Measurements from ENCODE around the gene ST6GALNAC3. TPM values are rescaled to one million over a fixed set of nuclear protein-coding genes. Genes with fewer than 3 reads are reported as not detected.

The ST6GALNAC3 gene
- polyA plus RNA-seq, 4 donors, result under 0.01 to 21.7 (median 2.6) TPM

GRCh38 chr1:76288758-76289483, 214.4 kb downstream of the ST6GALNAC3 start:
- H3K27ac ChIP-seq (ENCODE audit: low read depth in 1 of 3, low read length in 2 of 3), result no peak overlapping the region
- no peaks in the 10 kb centered on the region for H3K4me1 ChIP-seq (ENCODE audit: control insufficient read depth in 3 of 3, insufficient read depth in 2 of 3, low read depth in 1 of 3, low read length in 2 of 3)
- no peak for DNase-seq
- 67 to 84% (median 84%) methylated on average over 5 of the region's 5 CpGs for WGBS, 3 donors
- FAIRE-seq, result no peak
- H3K4me3 ChIP-seq (ENCODE audit: low read depth in 1 of 3, low read length in 3 of 3), result no peak overlapping the region
- no peaks in the 10 kb centered on the region for H3K36me3 ChIP-seq (ENCODE audit: control insufficient read depth in 3 of 3, insufficient read depth in 2 of 3, low read depth in 1 of 3, low read length in 3 of 3)
- no peaks in the 10 kb centered on the region for H3K9me3 ChIP-seq (ENCODE audit: control insufficient read depth in 2 of 2, insufficient read depth in 1 of 2, low read depth in 1 of 2, low read length in 1 of 2)
- H3K27me3 ChIP-seq (ENCODE audit: control insufficient read depth in 3 of 3, insufficient read depth in 3 of 3, low read length in 3 of 3), result no peaks in the 10 kb centered on the region

DNA sequence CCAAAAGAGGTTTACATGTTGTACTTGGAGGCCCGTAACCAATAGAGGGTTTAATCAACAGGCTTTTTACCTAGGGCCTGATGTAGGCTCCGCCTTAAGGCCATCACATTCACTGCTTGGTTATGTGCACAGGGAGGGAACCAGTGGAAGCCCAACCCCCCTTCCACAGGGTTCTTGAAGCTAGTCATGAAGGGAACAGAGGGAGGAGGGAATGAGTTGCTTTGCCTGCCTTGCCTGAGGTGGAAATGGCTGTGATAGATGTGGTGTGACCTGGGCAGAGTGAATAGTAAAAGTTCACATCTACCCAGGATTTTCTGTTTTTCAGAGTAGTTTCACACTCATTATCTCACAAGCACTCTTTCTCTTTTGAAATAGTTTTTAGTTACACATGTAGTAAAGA, 215.1 kb downstream of the ST6GALNAC3 start:
- no peak for FAIRE-seq
- H3K27me3 ChIP-seq (ENCODE audit: control insufficient read depth in 3 of 3, insufficient read depth in 3 of 3, low read length in 3 of 3), result no peaks in the 10 kb centered on the region
- no peak overlapping the region for H3K4me3 ChIP-seq (ENCODE audit: low read depth in 1 of 3, low read length in 3 of 3)
- no peaks in the 10 kb centered on the region for H3K4me1 ChIP-seq (ENCODE audit: control insufficient read depth in 3 of 3, insufficient read depth in 2 of 3, low read depth in 1 of 3, low read length in 2 of 3)
- H3K27ac ChIP-seq (ENCODE audit: low read depth in 1 of 3, low read length in 2 of 3), result no peak overlapping the region
- no peak for DNase-seq
- H3K36me3 ChIP-seq (ENCODE audit: control insufficient read depth in 3 of 3, insufficient read depth in 2 of 3, low read depth in 1 of 3, low read length in 3 of 3), result no peaks in the 10 kb centered on the region
- WGBS, 3 donors, result 81 to 90% (median 87%) methylated on average over 2 of the region's 2 CpGs
- no peaks in the 10 kb centered on the region for H3K9me3 ChIP-seq (ENCODE audit: control insufficient read depth in 2 of 2, insufficient read depth in 1 of 2, low read depth in 1 of 2, low read length in 1 of 2)

DNA sequence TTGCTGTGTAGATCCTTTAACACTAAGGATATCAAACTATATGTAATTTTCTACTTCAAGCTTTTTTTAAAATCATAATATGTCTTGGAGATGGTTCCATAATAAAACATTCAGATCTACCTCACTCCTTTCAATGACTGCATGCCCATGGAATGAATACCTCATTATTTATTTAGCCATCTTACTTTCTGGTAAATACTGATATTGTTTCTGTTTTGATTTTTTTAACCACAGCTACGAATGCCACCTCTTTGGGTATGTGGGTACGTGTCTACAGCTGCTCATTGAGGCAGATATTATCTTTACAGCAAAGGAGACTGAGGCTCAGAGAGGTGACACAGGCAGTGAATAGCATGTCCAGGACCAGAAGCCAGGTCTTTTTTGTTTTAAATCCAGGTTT, 215.7 kb downstream of the ST6GALNAC3 start:
- no peak for FAIRE-seq
- DNase-seq, result no peak
- no peaks in the 10 kb centered on the region for H3K4me1 ChIP-seq (ENCODE audit: control insufficient read depth in 3 of 3, insufficient read depth in 2 of 3, low read depth in 1 of 3, low read length in 2 of 3)
- H3K4me3 ChIP-seq (ENCODE audit: low read depth in 1 of 3, low read length in 3 of 3), result no peak overlapping the region
- WGBS, 3 donors, result 65 to 84% (median 71%) methylated on average over 2 of the region's 2 CpGs
- H3K27me3 ChIP-seq (ENCODE audit: control insufficient read depth in 3 of 3, insufficient read depth in 3 of 3, low read length in 3 of 3), result no peaks in the 10 kb centered on the region
- no peak overlapping the region for H3K27ac ChIP-seq (ENCODE audit: low read depth in 1 of 3, low read length in 2 of 3)
- H3K36me3 ChIP-seq (ENCODE audit: control insufficient read depth in 3 of 3, insufficient read depth in 2 of 3, low read depth in 1 of 3, low read length in 3 of 3), result no peaks in the 10 kb centered on the region
- no peaks in the 10 kb centered on the region for H3K9me3 ChIP-seq (ENCODE audit: control insufficient read depth in 2 of 2, insufficient read depth in 1 of 2, low read depth in 1 of 2, low read length in 1 of 2)

DNA sequence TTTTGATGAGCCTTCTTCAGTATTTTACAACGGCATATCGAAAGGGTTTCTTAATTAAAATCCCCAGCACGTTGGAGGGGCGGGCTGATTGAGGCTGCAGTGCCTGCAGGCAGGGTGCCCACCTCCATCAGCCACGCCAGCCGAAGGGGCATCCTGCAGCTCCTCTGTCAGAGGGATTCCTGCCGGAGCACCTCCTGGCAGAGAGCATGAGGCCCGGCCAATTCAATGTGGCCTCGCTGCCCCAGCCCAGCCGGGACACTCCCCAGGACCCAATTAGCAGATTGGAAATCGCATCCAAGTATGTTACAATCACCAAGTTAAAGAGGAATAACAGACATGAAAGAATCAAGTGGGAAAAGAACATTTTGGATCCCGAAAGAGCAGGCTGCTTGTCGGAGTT, 216.6 kb downstream of the ST6GALNAC3 start:
- Histone ChIP-seq H3K27me3 (ENCODE audit: control insufficient read depth in 3 of 3, insufficient read depth in 3 of 3, low read length in 3 of 3) (no peaks in the 10 kb centered on the region), H3K9me3 (ENCODE audit: control insufficient read depth in 2 of 2, insufficient read depth in 1 of 2, low read depth in 1 of 2, low read length in 1 of 2) (no peaks in the 10 kb centered on the region), H3K4me1 (ENCODE audit: control insufficient read depth in 3 of 3, insufficient read depth in 2 of 3, low read depth in 1 of 3, low read length in 2 of 3) (no peaks in the 10 kb centered on the region), H3K36me3 (ENCODE audit: control insufficient read depth in 3 of 3, insufficient read depth in 2 of 3, low read depth in 1 of 3, low read length in 3 of 3) (no peaks in the 10 kb centered on the region), H3K27ac (ENCODE audit: low read depth in 1 of 3, low read length in 2 of 3) (no peak overlapping the region), H3K4me3 (ENCODE audit: low read depth in 1 of 3, low read length in 3 of 3) (no peak overlapping the region)
- FAIRE-seq (no peak), DNase-seq (no peak)
- WGBS, 3 donors, result 84 to 90% (median 86%) methylated on average over 13 of the region's 13 CpGs

- H3K4me3 ChIP-seq (ENCODE audit: low read depth in 1 of 3, low read length in 3 of 3), result no peak overlapping the region
- H3K9me3 ChIP-seq (ENCODE audit: control insufficient read depth in 2 of 2, insufficient read depth in 1 of 2, low read depth in 1 of 2, low read length in 1 of 2), result no peaks in the 10 kb centered on the region
- DNase-seq, result no peak
- no peaks in the 10 kb centered on the region for H3K4me1 ChIP-seq (ENCODE audit: control insufficient read depth in 3 of 3, insufficient read depth in 2 of 3, low read depth in 1 of 3, low read length in 2 of 3)
- WGBS, 3 donors, result 61 to 76% (median 75%) methylated on average over 1 of the region's 1 CpG
- no peak for FAIRE-seq
- no peaks in the 10 kb centered on the region for H3K27me3 ChIP-seq (ENCODE audit: control insufficient read depth in 3 of 3, insufficient read depth in 3 of 3, low read length in 3 of 3)
- no peaks in the 10 kb centered on the region for H3K36me3 ChIP-seq (ENCODE audit: control insufficient read depth in 3 of 3, insufficient read depth in 2 of 3, low read depth in 1 of 3, low read length in 3 of 3)
- no peak overlapping the region for H3K27ac ChIP-seq (ENCODE audit: low read depth in 1 of 3, low read length in 2 of 3)
These were observed 217.2 kb downstream of the ST6GALNAC3 start for GRCh38 chr1:76291737-76292136.

DNA sequence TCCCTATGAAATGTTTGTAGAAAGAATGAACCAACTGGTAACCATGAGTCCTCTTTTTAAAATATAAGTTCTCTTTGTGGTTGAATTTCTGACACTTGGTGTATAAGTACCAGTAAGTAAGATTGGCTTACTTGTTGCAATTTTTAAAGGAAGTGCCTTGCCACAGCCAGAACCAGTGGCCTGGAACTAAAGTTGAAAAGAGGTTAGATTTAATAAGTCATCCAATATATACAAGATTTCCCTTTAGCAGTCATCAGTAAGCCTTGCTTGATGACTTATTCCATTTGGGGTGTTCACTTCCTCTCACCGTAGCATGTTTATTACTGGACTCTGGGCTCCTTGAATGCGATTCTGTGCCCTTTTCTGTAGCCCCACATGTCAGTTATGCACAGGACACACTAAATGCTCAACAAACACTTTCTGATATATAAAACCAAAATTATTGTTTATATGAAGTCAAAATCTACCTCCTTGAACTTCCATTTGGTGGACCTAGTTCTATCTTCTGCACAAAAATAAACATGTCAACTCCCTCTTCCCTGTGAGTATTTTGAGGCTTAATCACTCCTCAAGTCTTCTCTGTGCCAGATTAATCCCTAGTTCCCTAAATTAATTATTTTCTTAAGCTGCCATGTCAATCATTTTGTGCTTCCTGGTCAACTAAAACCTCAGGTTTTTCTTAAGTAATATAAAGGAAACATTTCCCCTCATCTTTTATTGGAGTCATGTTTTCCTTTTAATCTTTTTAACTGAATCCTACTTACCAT, 218.1 kb downstream of the ST6GALNAC3 start:
- Histone ChIP-seq H3K27me3 (ENCODE audit: control insufficient read depth in 3 of 3, insufficient read depth in 3 of 3, low read length in 3 of 3) (no peaks in the 10 kb centered on the region), H3K9me3 (ENCODE audit: control insufficient read depth in 2 of 2, insufficient read depth in 1 of 2, low read depth in 1 of 2, low read length in 1 of 2) (no peaks in the 10 kb centered on the region), H3K4me3 (ENCODE audit: low read depth in 1 of 3, low read length in 3 of 3) (no peak overlapping the region), H3K36me3 (ENCODE audit: control insufficient read depth in 3 of 3, insufficient read depth in 2 of 3, low read depth in 1 of 3, low read length in 3 of 3) (no peaks in the 10 kb centered on the region), H3K4me1 (ENCODE audit: control insufficient read depth in 3 of 3, insufficient read depth in 2 of 3, low read depth in 1 of 3, low read length in 2 of 3) (no peaks in the 10 kb centered on the region), H3K27ac (ENCODE audit: low read depth in 1 of 3, low read length in 2 of 3) (no peak overlapping the region)
- FAIRE-seq (no peak), DNase-seq (no peak)
- WGBS, 3 donors, result 71 to 90% (median 71%) methylated on average over 2 of the region's 2 CpGs

DNA sequence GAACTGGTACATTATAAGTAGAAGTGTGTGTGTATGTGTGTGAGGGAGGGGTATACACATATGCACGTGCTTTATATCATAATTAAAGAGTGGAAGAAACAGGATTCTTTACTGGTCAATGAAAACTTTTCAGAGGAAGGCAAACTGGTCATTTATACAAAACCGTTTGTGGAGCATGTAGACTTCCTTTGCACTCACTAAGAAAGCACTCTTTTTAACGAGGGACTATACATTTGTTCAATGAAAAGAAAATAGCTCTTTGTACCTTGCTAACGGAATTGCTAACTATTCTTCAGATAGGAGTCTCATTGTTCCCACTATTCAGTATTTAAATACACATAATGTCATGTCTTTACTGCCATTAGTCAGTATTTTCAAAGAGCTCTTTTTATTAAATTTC, 219.3 kb downstream of the ST6GALNAC3 start:
- Histone ChIP-seq H3K9me3 (ENCODE audit: control insufficient read depth in 2 of 2, insufficient read depth in 1 of 2, low read depth in 1 of 2, low read length in 1 of 2) (no peaks in the 10 kb centered on the region), H3K4me1 (ENCODE audit: control insufficient read depth in 3 of 3, insufficient read depth in 2 of 3, low read depth in 1 of 3, low read length in 2 of 3) (no peaks in the 10 kb centered on the region), H3K27me3 (ENCODE audit: control insufficient read depth in 3 of 3, insufficient read depth in 3 of 3, low read length in 3 of 3) (no peaks in the 10 kb centered on the region), H3K4me3 (ENCODE audit: low read depth in 1 of 3, low read length in 3 of 3) (no peak overlapping the region), H3K27ac (ENCODE audit: low read depth in 1 of 3, low read length in 2 of 3) (no peak overlapping the region), H3K36me3 (ENCODE audit: control insufficient read depth in 3 of 3, insufficient read depth in 2 of 3, low read depth in 1 of 3, low read length in 3 of 3) (no peaks in the 10 kb centered on the region)
- 36 to 75% (median 51%) methylated on average over 4 of the region's 4 CpGs for WGBS, 3 donors
- FAIRE-seq, result no peak
- DNase-seq, result no peak

GRCh38 chr1:76294482-76295194, 220.1 kb downstream of the ST6GALNAC3 start:
- WGBS, 3 donors, result 59 to 73% (median 67%) methylated on average over 5 of the region's 5 CpGs
- no peaks in the 10 kb centered on the region for H3K36me3 ChIP-seq (ENCODE audit: control insufficient read depth in 3 of 3, insufficient read depth in 2 of 3, low read depth in 1 of 3, low read length in 3 of 3)
- no peak for FAIRE-seq

More at GRCh38 chr1:76294482-76295194, 220.1 kb downstream of the ST6GALNAC3 start:
- Histone ChIP-seq H3K4me3 (ENCODE audit: low read depth in 1 of 3, low read length in 3 of 3) (no peak overlapping the region), H3K27ac (ENCODE audit: low read depth in 1 of 3, low read length in 2 of 3) (no peak overlapping the region), H3K9me3 (ENCODE audit: control insufficient read depth in 2 of 2, insufficient read depth in 1 of 2, low read depth in 1 of 2, low read length in 1 of 2) (no peaks in the 10 kb centered on the region), H3K27me3 (ENCODE audit: control insufficient read depth in 3 of 3, insufficient read depth in 3 of 3, low read length in 3 of 3) (no peaks in the 10 kb centered on the region), H3K4me1 (ENCODE audit: control insufficient read depth in 3 of 3, insufficient read depth in 2 of 3, low read depth in 1 of 3, low read length in 2 of 3) (no peaks in the 10 kb centered on the region)
- DNase-seq, result no peak

Measured in small intestine (tissue), 7 donors.